Smooth muscle cell (in vitro differentiated cells): Measurements from ENCODE around the gene USP14. TPM values are rescaled to one million over a fixed set of nuclear protein-coding genes. Genes with fewer than 3 reads are reported as not detected.
A peak's percentile ranks its signal among the peaks of the same experiment; 100 is the strongest.

Source experiments
- DNase-seq: peaks from one replicate; lab custom pipeline; 2025; ENCODE audit not compliant: unreplicated experiment; lab: John Stamatoyannopoulos, UW
- H2AFZ ChIP-seq: fragments of 200-600 bp; sonication (generic); 2 replicates; pipeline ENCODE4 v1.6.0; 2016; ENCODE audit warnings: antibody characterized with exemption, low read depth, mild to moderate bottlenecking
- H3F3A ChIP-seq: fragments of 200-600 bp; sonication (generic); 2 replicates; pipeline ENCODE4 v1.6.0; 2017; ENCODE audit warnings: antibody characterized with exemption, low read depth
- H3K27ac ChIP-seq: fragments of 200-600 bp; sonication (generic); 2 replicates; pipeline ENCODE4 v1.5.1; 2016; ENCODE audit warnings: low read depth, mild to moderate bottlenecking
- H3K27me3 ChIP-seq: fragments of 200-600 bp; sonication (generic); 2 replicates; pipeline ENCODE4 v1.6.1; 2016; ENCODE audit warnings: low read depth, mild to moderate bottlenecking
- H3K36me3 ChIP-seq: fragments of 200-600 bp; sonication (generic); 2 replicates; pipeline ENCODE4 v1.5.1; 2016; ENCODE audit warnings: low read depth
- H3K4me1 ChIP-seq: fragments of 200-600 bp; sonication (generic); 2 replicates; pipeline ENCODE4 v1.5.1; 2016; ENCODE audit warnings: low read depth
- H3K4me2 ChIP-seq: fragments of 200-600 bp; sonication (generic); 2 replicates; pipeline ENCODE4 v1.6.0; 2016; ENCODE audit warnings: mild to moderate bottlenecking
- H3K4me3 ChIP-seq: fragments of 200-600 bp; sonication (generic); 2 replicates; pipeline ENCODE4 v1.5.1; 2016; ENCODE audit warnings: mild to moderate bottlenecking
- H3K79me2 ChIP-seq: fragments of 200-600 bp; sonication (generic); 2 replicates; pipeline ENCODE4 v1.6.0; 2016; ENCODE audit warnings: low read depth, mild to moderate bottlenecking
- H3K9ac ChIP-seq: fragments of 200-600 bp; sonication (generic); 2 replicates; pipeline ENCODE4 v1.6.0; 2016; ENCODE audit warnings: low read depth
- H3K9me3 ChIP-seq: fragments of 200-600 bp; sonication (generic); replicated peaks from 2 replicates; pipeline ENCODE4 v1.5.1; 2016; ENCODE audit warnings: low read depth
- H4K20me1 ChIP-seq: fragments of 200-600 bp; sonication (generic); 2 replicates; pipeline ENCODE4 v1.6.0; 2016; ENCODE audit warnings: low read depth
- CTCF ChIP-seq: fragments of 200-600 bp; sonication (generic); IDR thresholded peaks from 2 replicates; pipeline ENCODE4 v1.5.1; 2017; ENCODE audit warnings: borderline replicate concordance, mild to moderate bottlenecking, antibody characterized with exemption; ENCODE audit not compliant: insufficient read depth, poor library complexity, severe bottlenecking
- WGBS: methylation state at CpG from one replicate; pipeline ENCODE4 v1.1.7; 2016; ENCODE audit warnings: low lambda C conversion rate; 5-methylcytosine and 5-hydroxymethylcytosine counted together
- polyA plus RNA-seq: library from polyadenylated mRNA; unstranded; fragments of >200 nt; fragmentation: Nextera tagmentation; extraction: Ambion mirVana; gene quantifications from 2 replicates; pipeline ENCODE4 v1.2.1, GENCODE V29; 2016
- total RNA-seq: library from RNA; depleted of rRNA; stranded (reverse); fragments of >200 nt; gene quantifications from 2 replicates; pipeline ENCODE4 v1.2.3, GENCODE V29; 2014

USP14 gene
- total and polyA plus RNA-seq, 2 experiments from 2014 or later, result 36.5 to 49.0 TPM

- Histone ChIP-seq H3F3A (peaks cover 3% of the 10 kb centered on the region), H4K20me1 (peaks cover 42% of the 10 kb centered on the region), H3K4me2 (peak overlapping the region; percentile 90), H3K9ac (no peak overlapping the region), H2AFZ (no peak overlapping the region), H3K9me3 (no peaks in the 10 kb centered on the region), H3K4me1 (peaks cover 8% of the 10 kb centered on the region), H3K4me3 (no peak overlapping the region), H3K27me3 (no peaks in the 10 kb centered on the region), H3K79me2 (peaks cover 72% of the 10 kb centered on the region), H3K36me3 (peaks cover 7% of the 10 kb centered on the region), H3K27ac (no peak overlapping the region)
- no peak for DNase-seq
- TF ChIP-seq CTCF, result no peak
- 96% methylated on average over 11 of the region's 11 CpGs for WGBS
These were observed 2.6 kb downstream of the USP14 start for GRCh38 chr18:160831-161570.

GRCh38 chr18:172361-172760 lies 14.0 kb downstream of the USP14 start:
- Histone ChIP-seq H3K4me3 (no peak overlapping the region), H3K4me2 (no peak overlapping the region), H3K36me3 (no peaks in the 10 kb centered on the region), H3F3A (no peaks in the 10 kb centered on the region), H3K27ac (no peak overlapping the region), H2AFZ (no peak overlapping the region), H3K79me2 (peaks cover 29% of the 10 kb centered on the region), H3K9ac (no peak overlapping the region), H3K9me3 (no peaks in the 10 kb centered on the region), H4K20me1 (peaks cover 31% of the 10 kb centered on the region), H3K4me1 (no peaks in the 10 kb centered on the region), H3K27me3 (no peaks in the 10 kb centered on the region)
- 94% methylated on average over 5 of the region's 5 CpGs for WGBS
- no peak for TF ChIP-seq CTCF
- no peak for DNase-seq

GRCh38 chr18:179499-179898 lies 21.1 kb downstream of the USP14 start:
- DNase-seq, result no peak
- Histone ChIP-seq H3K4me3 (no peak overlapping the region), H3K27ac (no peak overlapping the region), H2AFZ (no peak overlapping the region), H3K27me3 (no peaks in the 10 kb centered on the region), H3K79me2 (peaks cover 76% of the 10 kb centered on the region), H3K9me3 (no peaks in the 10 kb centered on the region), H3K9ac (no peak overlapping the region), H3K4me1 (no peaks in the 10 kb centered on the region), H4K20me1 (peaks cover 77% of the 10 kb centered on the region), H3K4me2 (no peak overlapping the region), H3K36me3 (peaks cover 19% of the 10 kb centered on the region), H3F3A (no peaks in the 10 kb centered on the region)
- WGBS, result 99% methylated on average over 5 of the region's 5 CpGs
- no peak for TF ChIP-seq CTCF

- no peak for DNase-seq
- peaks cover 76% of the 10 kb centered on the region for H4K20me1 ChIP-seq
- H2AFZ ChIP-seq, result no peak overlapping the region
- no peaks in the 10 kb centered on the region for H3K9me3 ChIP-seq
- no peaks in the 10 kb centered on the region for H3K4me1 ChIP-seq
- no peak overlapping the region for H3K9ac ChIP-seq
- H3F3A ChIP-seq, result no peaks in the 10 kb centered on the region
- H3K27me3 ChIP-seq, result no peaks in the 10 kb centered on the region
- no peak overlapping the region for H3K4me3 ChIP-seq
- TF ChIP-seq CTCF, result no peak
- H3K4me2 ChIP-seq, result no peak overlapping the region
- peaks cover 19% of the 10 kb centered on the region for H3K36me3 ChIP-seq
- no peak overlapping the region for H3K27ac ChIP-seq
- peaks cover 75% of the 10 kb centered on the region for H3K79me2 ChIP-seq
These were observed 23.4 kb downstream of the USP14 start for GRCh38 chr18:181711-182110.
